Neural crest cell (in vitro differentiated cells): ENCODE results near the gene PRXL2A. TPM values are rescaled to one million over a fixed set of nuclear protein-coding genes. Genes with fewer than 3 reads are reported as not detected.

Experiments used
- DNase-seq: peaks from one replicate; pipeline ENCODE4 v3.0.0; 2021; ENCODE audit warnings: low read depth, mixed read lengths, low spot score
- H3K27ac Mint-ChIP-seq: one replicate; pipeline ENCODE4 v1.8.0; 2021; ENCODE audit warnings: mild to moderate bottlenecking, mixed read lengths; ENCODE audit not compliant: unreplicated experiment
- H3K27me3 Mint-ChIP-seq: 2 replicates; pipeline ENCODE4 v1.8.0; 2021; ENCODE audit warnings: low read depth, mild to moderate bottlenecking, mixed read lengths
- H3K36me3 Mint-ChIP-seq: 2 replicates; pipeline ENCODE4 v1.8.0; 2021; ENCODE audit warnings: low read depth, mild to moderate bottlenecking, mixed read lengths
- H3K4me1 Mint-ChIP-seq: 2 replicates; pipeline ENCODE4 v1.8.0; 2021; ENCODE audit warnings: mixed read lengths
- H3K4me3 Mint-ChIP-seq: one replicate; pipeline ENCODE4 v1.8.0; 2021; ENCODE audit warnings: mild to moderate bottlenecking, mixed read lengths
- H3K9me3 Mint-ChIP-seq: 2 replicates; pipeline ENCODE4 v1.8.0; 2021; ENCODE audit warnings: mixed read lengths
- total RNA-seq: library from RNA; stranded (reverse); gene quantifications from 2 replicates; pipeline ENCODE4 v1.2.1, GENCODE V29; 2021
- TF ChIP-seq, protein P1 (sequence below): fragments of 200-600 bp; sonication (generic); conservative IDR thresholded peaks from 2 replicates; pipeline ENCODE4 v1.5.0; 2021; ENCODE audit warnings: antibody characterized with exemption, mild to moderate bottlenecking

PRXL2A gene
- total RNA-seq, 1 donor from 2014 or later, result 161 TPM

DNA sequence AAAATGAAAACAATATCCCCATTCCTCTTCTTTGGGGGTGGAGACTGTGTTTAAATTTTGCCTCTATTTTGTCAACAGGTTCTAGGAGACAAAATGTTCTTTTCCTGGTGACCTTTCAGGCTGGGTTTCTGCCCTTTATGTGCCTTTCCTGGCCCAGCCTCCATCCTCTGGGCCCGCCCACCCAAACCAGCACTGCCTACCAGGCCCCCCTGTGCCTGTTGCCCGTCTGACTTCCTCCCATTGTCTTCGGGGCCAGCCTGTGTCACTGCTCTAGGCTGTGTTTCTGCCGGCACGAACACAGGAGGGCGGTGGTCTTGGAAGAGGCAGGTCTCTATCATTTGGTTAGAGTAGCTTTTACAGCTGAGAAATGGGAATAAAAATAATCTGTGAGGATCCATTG, 59.7 kb downstream of the PRXL2A start:
- Mint-ChIP-seq H3K27me3 (no peaks in the 10 kb centered on the region), H3K4me3 (peak overlapping the region; percentile 78), H3K36me3 (peaks cover 7% of the 10 kb centered on the region), H3K4me1 (peaks cover 84% of the 10 kb centered on the region), H3K9me3 (no peaks in the 10 kb centered on the region), H3K27ac (peak overlapping the region; percentile 73)
- DNase-seq, result peak; percentile 61
- TF ChIP-seq, protein P1, sequence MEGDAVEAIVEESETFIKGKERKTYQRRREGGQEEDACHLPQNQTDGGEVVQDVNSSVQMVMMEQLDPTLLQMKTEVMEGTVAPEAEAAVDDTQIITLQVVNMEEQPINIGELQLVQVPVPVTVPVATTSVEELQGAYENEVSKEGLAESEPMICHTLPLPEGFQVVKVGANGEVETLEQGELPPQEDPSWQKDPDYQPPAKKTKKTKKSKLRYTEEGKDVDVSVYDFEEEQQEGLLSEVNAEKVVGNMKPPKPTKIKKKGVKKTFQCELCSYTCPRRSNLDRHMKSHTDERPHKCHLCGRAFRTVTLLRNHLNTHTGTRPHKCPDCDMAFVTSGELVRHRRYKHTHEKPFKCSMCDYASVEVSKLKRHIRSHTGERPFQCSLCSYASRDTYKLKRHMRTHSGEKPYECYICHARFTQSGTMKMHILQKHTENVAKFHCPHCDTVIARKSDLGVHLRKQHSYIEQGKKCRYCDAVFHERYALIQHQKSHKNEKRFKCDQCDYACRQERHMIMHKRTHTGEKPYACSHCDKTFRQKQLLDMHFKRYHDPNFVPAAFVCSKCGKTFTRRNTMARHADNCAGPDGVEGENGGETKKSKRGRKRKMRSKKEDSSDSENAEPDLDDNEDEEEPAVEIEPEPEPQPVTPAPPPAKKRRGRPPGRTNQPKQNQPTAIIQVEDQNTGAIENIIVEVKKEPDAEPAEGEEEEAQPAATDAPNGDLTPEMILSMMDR, result no peak

DNA sequence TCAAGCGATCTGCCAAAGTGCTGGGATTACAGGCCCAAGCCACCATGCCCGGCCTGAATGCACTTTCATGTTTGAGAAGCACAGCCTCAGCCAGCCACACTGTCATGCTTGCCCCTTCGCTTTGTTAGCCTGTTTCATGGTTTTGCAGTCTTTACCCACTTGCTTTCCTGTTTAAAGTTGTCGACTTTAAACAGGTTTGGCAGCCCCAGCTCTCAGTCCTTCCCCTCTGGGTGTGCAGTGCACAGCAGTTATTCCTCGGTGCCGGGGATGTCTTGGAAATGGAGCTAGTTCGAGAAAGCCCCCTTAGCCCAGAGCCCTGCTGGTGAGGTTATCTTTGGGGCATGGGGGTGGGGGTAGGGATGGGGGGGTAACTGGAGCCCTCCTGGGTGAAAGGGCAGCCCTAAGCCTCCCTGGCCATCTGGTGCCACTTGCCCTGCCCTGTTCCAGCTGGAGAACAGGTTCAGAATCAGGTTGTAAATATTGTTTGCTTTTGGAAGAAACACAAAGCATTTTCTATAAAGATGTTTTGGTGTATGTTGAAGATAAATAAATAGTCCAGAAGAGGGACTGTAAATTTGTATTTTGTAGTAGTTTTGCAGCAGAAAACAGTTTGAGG, 60.6 kb downstream of the PRXL2A start:
- H3K9me3 Mint-ChIP-seq, result no peaks in the 10 kb centered on the region
- no peaks in the 10 kb centered on the region for H3K27me3 Mint-ChIP-seq
- no peak for DNase-seq
- peaks cover 82% of the 10 kb centered on the region for H3K4me1 Mint-ChIP-seq
- H3K36me3 Mint-ChIP-seq, result peaks cover 7% of the 10 kb centered on the region
- TF ChIP-seq, protein P1, result no peak
- peak overlapping the region; percentile 78 for H3K4me3 Mint-ChIP-seq
- peak overlapping the region; percentile 93 for H3K27ac Mint-ChIP-seq

DNA sequence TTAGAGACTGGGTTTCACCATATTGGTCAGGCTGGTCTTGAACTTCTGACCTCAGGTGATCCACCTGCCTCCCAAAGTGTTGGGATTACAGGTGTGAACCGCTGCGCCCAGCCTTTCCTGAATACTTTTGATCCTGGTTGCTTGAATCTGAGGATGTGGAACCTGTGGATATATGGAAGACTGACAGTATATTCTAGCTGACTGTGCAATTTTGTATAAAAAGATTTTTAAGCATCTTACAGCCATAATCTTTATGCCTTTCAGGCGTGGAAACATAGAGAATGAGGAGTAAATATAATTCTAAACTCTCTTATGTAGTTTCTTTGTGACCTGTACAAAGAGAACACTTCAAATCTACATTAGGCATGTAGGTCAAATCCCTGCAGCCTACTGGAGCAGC, 61.9 kb downstream of the PRXL2A start:
- H3K9me3 Mint-ChIP-seq, result no peaks in the 10 kb centered on the region
- DNase-seq, result no peak
- TF ChIP-seq, protein P1, result no peak
- peaks cover 81% of the 10 kb centered on the region for H3K4me1 Mint-ChIP-seq
- H3K27ac Mint-ChIP-seq, result no peak overlapping the region
- H3K27me3 Mint-ChIP-seq, result no peaks in the 10 kb centered on the region
- peaks cover 12% of the 10 kb centered on the region for H3K36me3 Mint-ChIP-seq
- H3K4me3 Mint-ChIP-seq, result no peak overlapping the region

DNA sequence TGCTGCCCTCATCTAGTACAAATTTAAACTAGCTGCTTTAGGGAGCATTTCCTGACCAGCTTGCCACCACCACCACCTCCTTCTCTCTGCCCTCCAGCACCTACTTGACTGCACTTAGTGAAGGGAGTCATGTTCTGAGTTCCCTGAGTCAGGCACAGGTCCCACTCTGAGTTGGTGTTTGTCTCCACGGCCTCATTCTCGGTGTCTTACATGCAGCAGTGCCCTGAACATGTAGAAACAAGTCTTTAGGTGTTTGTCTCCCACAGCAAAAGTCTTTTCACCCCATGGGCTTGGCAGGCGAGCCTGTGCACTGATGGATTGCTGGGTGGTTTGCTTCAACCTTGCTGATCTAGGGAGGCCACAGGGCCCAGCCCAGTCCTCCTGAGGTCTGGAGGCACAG, 62.6 kb downstream of the PRXL2A start:
- H3K9me3 Mint-ChIP-seq, result no peaks in the 10 kb centered on the region
- no peaks in the 10 kb centered on the region for H3K27me3 Mint-ChIP-seq
- H3K4me3 Mint-ChIP-seq, result no peak overlapping the region
- TF ChIP-seq, protein P1, result no peak
- H3K4me1 Mint-ChIP-seq, result peaks cover 74% of the 10 kb centered on the region
- H3K27ac Mint-ChIP-seq, result peak overlapping the region; percentile 72
- peaks cover 12% of the 10 kb centered on the region for H3K36me3 Mint-ChIP-seq
- no peak for DNase-seq

DNA sequence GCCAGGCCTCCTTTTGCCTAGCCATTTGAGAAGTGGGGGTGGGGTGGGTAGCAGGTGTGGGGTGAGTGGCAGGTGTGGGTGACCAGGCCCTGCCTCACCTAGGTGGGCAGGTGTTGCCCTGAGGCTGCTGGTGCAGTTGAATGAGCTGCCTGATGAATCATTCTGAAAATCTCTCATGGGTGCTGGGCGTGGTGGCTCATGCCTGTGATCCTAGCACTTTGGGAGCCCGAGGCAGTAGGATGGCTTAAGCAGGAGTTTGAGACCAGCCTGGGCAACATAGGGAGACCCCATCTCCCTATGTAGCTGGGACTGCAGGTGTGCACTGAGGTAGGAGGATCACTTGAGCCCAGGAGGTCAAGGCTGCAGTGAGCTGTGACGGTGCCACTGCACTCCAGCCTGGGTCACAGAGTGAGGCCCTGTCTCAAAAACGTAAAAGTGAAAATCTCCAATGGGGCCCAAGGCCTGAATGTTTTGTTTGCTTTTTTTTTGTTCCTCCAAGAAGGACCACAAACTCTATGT, 63.4 kb downstream of the PRXL2A start:
- Mint-ChIP-seq H3K4me1 (peaks cover 67% of the 10 kb centered on the region), H3K4me3 (no peak overlapping the region), H3K27ac (no peak overlapping the region), H3K27me3 (no peaks in the 10 kb centered on the region), H3K36me3 (peaks cover 12% of the 10 kb centered on the region), H3K9me3 (no peaks in the 10 kb centered on the region)
- no peak for DNase-seq
- TF ChIP-seq, protein P1, result no peak
